ENCODE data around the gene KIAA2012.
A peak's percentile ranks its signal among the peaks of the same experiment; 100 is the strongest.

The KIAA2012 gene

GRCh38 chr2:202043475-202043874 is 29.6 kb upstream of the KIAA2012 start:
- DNase-seq (ENCODE audit: low spot score): no peak

- DNase-seq (ENCODE audit: low spot score): no peak
Observed at GRCh38 chr2:202044777-202045176, 28.3 kb upstream of the KIAA2012 start.

GRCh38 chr2:202046572-202046971 is 26.5 kb upstream of the KIAA2012 start:
- no peak for DNase-seq (ENCODE audit: low spot score)

- DNase-seq (ENCODE audit: low spot score): no peak
Observed at GRCh38 chr2:202049092-202049728, 23.8 kb upstream of the KIAA2012 start.

GRCh38 chr2:202049840-202050239 is 23.2 kb upstream of the KIAA2012 start:
- DNase-seq (ENCODE audit: low spot score): no peak

- DNase-seq (ENCODE audit: low spot score): no peak
Observed at GRCh38 chr2:202050652-202051051, 22.4 kb upstream of the KIAA2012 start.

GRCh38 chr2:202051499-202052161 is 21.4 kb upstream of the KIAA2012 start:
- no peak for DNase-seq (ENCODE audit: low spot score)

- DNase-seq (ENCODE audit: low spot score): no peak
Observed at GRCh38 chr2:202052235-202052634, 20.8 kb upstream of the KIAA2012 start.

- DNase-seq (ENCODE audit: low spot score): no peak
Observed at GRCh38 chr2:202054679-202055078, 18.4 kb upstream of the KIAA2012 start.

GRCh38 chr2:202056611-202057010 is 16.4 kb upstream of the KIAA2012 start:
- DNase-seq (ENCODE audit: low spot score): no peak

GRCh38 chr2:202060218-202060617 is 12.8 kb upstream of the KIAA2012 start:
- DNase-seq (ENCODE audit: low spot score): no peak

GRCh38 chr2:202061695-202062094 is 11.4 kb upstream of the KIAA2012 start:
- no peak for DNase-seq (ENCODE audit: low spot score)

- DNase-seq (ENCODE audit: low spot score): peak; percentile 20
Observed at GRCh38 chr2:202064171-202064880, 8.7 kb upstream of the KIAA2012 start.

- DNase-seq (ENCODE audit: low spot score): no peak
Observed at GRCh38 chr2:202064881-202065230, 8.2 kb upstream of the KIAA2012 start.

GRCh38 chr2:202065876-202066275 is 7.2 kb upstream of the KIAA2012 start:
- DNase-seq (ENCODE audit: low spot score): no peak

GRCh38 chr2:202066875-202067274 is 6.2 kb upstream of the KIAA2012 start:
- DNase-seq (ENCODE audit: low spot score): no peak

GRCh38 chr2:202067589-202067988 is 5.5 kb upstream of the KIAA2012 start:
- no peak for DNase-seq (ENCODE audit: low spot score)

- peak; percentile 89 for DNase-seq (ENCODE audit: low spot score)
Observed at GRCh38 chr2:202069170-202070067, 3.6 kb upstream of the KIAA2012 start.

GRCh38 chr2:202071107-202071506 is 1.9 kb upstream of the KIAA2012 start:
- DNase-seq (ENCODE audit: low spot score): no peak

GRCh38 chr2:202072226-202072625 is 829 bp upstream of the KIAA2012 start:
- DNase-seq (ENCODE audit: low spot score): no peak

GRCh38 chr2:202074324-202074723 is 1.3 kb downstream of the KIAA2012 start:
- no peak for DNase-seq (ENCODE audit: low spot score)

GRCh38 chr2:202079310-202079709 is 6.3 kb downstream of the KIAA2012 start:
- no peak for DNase-seq (ENCODE audit: low spot score)
